Smooth muscle cell (in vitro differentiated cells): ENCODE measurements around the gene ADNP. TPM values are rescaled to one million over a fixed set of nuclear protein-coding genes. Genes with fewer than 3 reads are reported as not detected.

Experiments used
- DNase-seq: peaks from one replicate; lab custom pipeline; 2025; ENCODE audit not compliant: unreplicated experiment; lab: John Stamatoyannopoulos, UW
- H2AFZ ChIP-seq: fragments of 200-600 bp; sonication (generic); 2 replicates; pipeline ENCODE4 v1.6.0; 2016; ENCODE audit warnings: antibody characterized with exemption, low read depth, mild to moderate bottlenecking
- H3F3A ChIP-seq: fragments of 200-600 bp; sonication (generic); 2 replicates; pipeline ENCODE4 v1.6.0; 2017; ENCODE audit warnings: antibody characterized with exemption, low read depth
- H3K27ac ChIP-seq: fragments of 200-600 bp; sonication (generic); 2 replicates; pipeline ENCODE4 v1.5.1; 2016; ENCODE audit warnings: low read depth, mild to moderate bottlenecking
- H3K27me3 ChIP-seq: fragments of 200-600 bp; sonication (generic); 2 replicates; pipeline ENCODE4 v1.6.1; 2016; ENCODE audit warnings: low read depth, mild to moderate bottlenecking
- H3K36me3 ChIP-seq: fragments of 200-600 bp; sonication (generic); 2 replicates; pipeline ENCODE4 v1.5.1; 2016; ENCODE audit warnings: low read depth
- H3K4me1 ChIP-seq: fragments of 200-600 bp; sonication (generic); 2 replicates; pipeline ENCODE4 v1.5.1; 2016; ENCODE audit warnings: low read depth
- H3K4me2 ChIP-seq: fragments of 200-600 bp; sonication (generic); 2 replicates; pipeline ENCODE4 v1.6.0; 2016; ENCODE audit warnings: mild to moderate bottlenecking
- H3K4me3 ChIP-seq: fragments of 200-600 bp; sonication (generic); 2 replicates; pipeline ENCODE4 v1.5.1; 2016; ENCODE audit warnings: mild to moderate bottlenecking
- H3K79me2 ChIP-seq: fragments of 200-600 bp; sonication (generic); 2 replicates; pipeline ENCODE4 v1.6.0; 2016; ENCODE audit warnings: low read depth, mild to moderate bottlenecking
- H3K9ac ChIP-seq: fragments of 200-600 bp; sonication (generic); 2 replicates; pipeline ENCODE4 v1.6.0; 2016; ENCODE audit warnings: low read depth
- H3K9me3 ChIP-seq: fragments of 200-600 bp; sonication (generic); replicated peaks from 2 replicates; pipeline ENCODE4 v1.5.1; 2016; ENCODE audit warnings: low read depth
- H4K20me1 ChIP-seq: fragments of 200-600 bp; sonication (generic); 2 replicates; pipeline ENCODE4 v1.6.0; 2016; ENCODE audit warnings: low read depth
- CTCF ChIP-seq: fragments of 200-600 bp; sonication (generic); IDR thresholded peaks from 2 replicates; pipeline ENCODE4 v1.5.1; 2017; ENCODE audit warnings: borderline replicate concordance, mild to moderate bottlenecking, antibody characterized with exemption; ENCODE audit not compliant: insufficient read depth, poor library complexity, severe bottlenecking
- WGBS: methylation state at CpG from one replicate; pipeline ENCODE4 v1.1.7; 2016; ENCODE audit warnings: low lambda C conversion rate; 5-methylcytosine and 5-hydroxymethylcytosine counted together
- polyA plus RNA-seq: library from polyadenylated mRNA; unstranded; fragments of >200 nt; fragmentation: Nextera tagmentation; extraction: Ambion mirVana; gene quantifications from 2 replicates; pipeline ENCODE4 v1.2.1, GENCODE V29; 2016
- total RNA-seq: library from RNA; depleted of rRNA; stranded (reverse); fragments of >200 nt; gene quantifications from 2 replicates; pipeline ENCODE4 v1.2.3, GENCODE V29; 2014

The ADNP gene
- total and polyA plus RNA-seq, 2 experiments from 2014 or later = 14.2 to 57.4 TPM

- peaks cover 100% of the 10 kb centered on the region for H4K20me1 ChIP-seq
- H2AFZ ChIP-seq = no peak overlapping the region
- H3K4me1 ChIP-seq = no peaks in the 10 kb centered on the region
- DNase-seq = no peak
- 98% methylated on average over 7 of the region's 7 CpGs for WGBS
- peaks cover 20% of the 10 kb centered on the region for H3K36me3 ChIP-seq
- no peak overlapping the region for H3K27ac ChIP-seq
- peaks cover 9% of the 10 kb centered on the region for H3F3A ChIP-seq
- no peaks in the 10 kb centered on the region for H3K27me3 ChIP-seq
- H3K79me2 ChIP-seq = peaks cover 97% of the 10 kb centered on the region
- H3K9me3 ChIP-seq = no peaks in the 10 kb centered on the region
- no peak overlapping the region for H3K4me2 ChIP-seq
- H3K9ac ChIP-seq = no peak overlapping the region
- H3K4me3 ChIP-seq = no peak overlapping the region
- no peak for TF ChIP-seq CTCF
These were observed 31.0 kb downstream of the ADNP start for GRCh38 chr20:50900261-50900660.

GRCh38 chr20:50898475-50898874 lies 32.8 kb downstream of the ADNP start:
- no peak for TF ChIP-seq CTCF
- peaks cover 27% of the 10 kb centered on the region for H3K36me3 ChIP-seq
- peak overlapping the region; percentile 31 for H3K27ac ChIP-seq
- DNase-seq = no peak
- H3K9ac ChIP-seq = no peak overlapping the region
- WGBS = 93% methylated on average over 1 of the region's 1 CpG
- peaks cover 23% of the 10 kb centered on the region for H3F3A ChIP-seq
- H3K4me1 ChIP-seq = no peaks in the 10 kb centered on the region
- H3K27me3 ChIP-seq = no peaks in the 10 kb centered on the region
- H3K9me3 ChIP-seq = no peaks in the 10 kb centered on the region
- H2AFZ ChIP-seq = no peak overlapping the region
- H4K20me1 ChIP-seq = peaks cover 100% of the 10 kb centered on the region
- peaks cover 95% of the 10 kb centered on the region for H3K79me2 ChIP-seq
- H3K4me3 ChIP-seq = no peak overlapping the region
- H3K4me2 ChIP-seq = no peak overlapping the region

- H3K4me2 ChIP-seq = no peak overlapping the region
- H2AFZ ChIP-seq = no peak overlapping the region
- H3K9me3 ChIP-seq = no peaks in the 10 kb centered on the region
- H3F3A ChIP-seq = peaks cover 25% of the 10 kb centered on the region
- peaks cover 100% of the 10 kb centered on the region for H4K20me1 ChIP-seq
- no peaks in the 10 kb centered on the region for H3K27me3 ChIP-seq
- H3K4me3 ChIP-seq = no peak overlapping the region
- peaks cover 33% of the 10 kb centered on the region for H3K36me3 ChIP-seq
- no peak overlapping the region for H3K9ac ChIP-seq
- H3K4me1 ChIP-seq = no peaks in the 10 kb centered on the region
- 99% methylated on average over 8 of the region's 8 CpGs for WGBS
- DNase-seq = no peak
- peaks cover 75% of the 10 kb centered on the region for H3K79me2 ChIP-seq
- no peak for TF ChIP-seq CTCF
- H3K27ac ChIP-seq = no peak overlapping the region
These were observed 36.0 kb downstream of the ADNP start for GRCh38 chr20:50895111-50895830.

GRCh38 chr20:50893620-50894019 lies 37.6 kb downstream of the ADNP start:
- peaks cover 35% of the 10 kb centered on the region for H3K36me3 ChIP-seq

More at GRCh38 chr20:50893620-50894019, 37.6 kb downstream of the ADNP start:
- peaks cover 60% of the 10 kb centered on the region for H3K79me2 ChIP-seq
- no peak overlapping the region for H2AFZ ChIP-seq
- peaks cover 28% of the 10 kb centered on the region for H3F3A ChIP-seq
- no peaks in the 10 kb centered on the region for H3K4me1 ChIP-seq
- H3K4me3 ChIP-seq = no peak overlapping the region
- no peak overlapping the region for H3K27ac ChIP-seq
- no peak overlapping the region for H3K4me2 ChIP-seq
- H3K9me3 ChIP-seq = no peaks in the 10 kb centered on the region
- DNase-seq = no peak
- H4K20me1 ChIP-seq = peaks cover 99% of the 10 kb centered on the region
- H3K27me3 ChIP-seq = no peaks in the 10 kb centered on the region
- no peak for TF ChIP-seq CTCF
- WGBS = 96% methylated on average over 7 of the region's 7 CpGs
- H3K9ac ChIP-seq = no peak overlapping the region
